GM19452 (cell line): ENCODE data around the gene CCNG2.

Experiments used
- ATAC-seq: cut with Tn5 transposase; IDR thresholded peaks from one replicate; pipeline ENCODE4 v1.9.1; 2021; ENCODE audit not compliant: unreplicated experiment

Gene CCNG2

GRCh38 chr4:77199701-77200100 lies 42.7 kb downstream of the CCNG2 start:
- no peak for ATAC-seq

GRCh38 chr4:77201343-77201742 lies 44.3 kb downstream of the CCNG2 start:
- no peak for ATAC-seq

DNA sequence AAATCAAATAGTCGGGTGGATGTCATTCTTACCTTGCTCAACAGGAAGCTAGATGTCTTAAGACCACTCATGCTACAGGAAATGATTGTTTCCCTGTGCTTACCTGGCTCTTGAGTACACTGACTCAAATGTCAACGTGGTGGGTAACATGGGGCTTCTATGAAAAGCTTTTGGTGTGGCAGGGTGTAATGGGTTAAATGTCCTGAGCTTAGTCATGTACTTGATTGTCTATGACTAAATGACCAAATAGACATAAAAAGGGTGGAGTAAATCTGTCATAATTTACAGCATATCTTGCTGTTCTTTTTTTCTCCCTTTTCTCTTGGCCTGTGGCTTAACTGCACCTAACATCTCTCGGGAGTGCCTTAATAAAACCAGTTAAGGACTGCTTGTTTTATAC lies 44.9 kb downstream of the CCNG2 start:
- ATAC-seq, result no peak

GRCh38 chr4:77202491-77202890 lies 45.5 kb downstream of the CCNG2 start:
- ATAC-seq, result no peak

DNA sequence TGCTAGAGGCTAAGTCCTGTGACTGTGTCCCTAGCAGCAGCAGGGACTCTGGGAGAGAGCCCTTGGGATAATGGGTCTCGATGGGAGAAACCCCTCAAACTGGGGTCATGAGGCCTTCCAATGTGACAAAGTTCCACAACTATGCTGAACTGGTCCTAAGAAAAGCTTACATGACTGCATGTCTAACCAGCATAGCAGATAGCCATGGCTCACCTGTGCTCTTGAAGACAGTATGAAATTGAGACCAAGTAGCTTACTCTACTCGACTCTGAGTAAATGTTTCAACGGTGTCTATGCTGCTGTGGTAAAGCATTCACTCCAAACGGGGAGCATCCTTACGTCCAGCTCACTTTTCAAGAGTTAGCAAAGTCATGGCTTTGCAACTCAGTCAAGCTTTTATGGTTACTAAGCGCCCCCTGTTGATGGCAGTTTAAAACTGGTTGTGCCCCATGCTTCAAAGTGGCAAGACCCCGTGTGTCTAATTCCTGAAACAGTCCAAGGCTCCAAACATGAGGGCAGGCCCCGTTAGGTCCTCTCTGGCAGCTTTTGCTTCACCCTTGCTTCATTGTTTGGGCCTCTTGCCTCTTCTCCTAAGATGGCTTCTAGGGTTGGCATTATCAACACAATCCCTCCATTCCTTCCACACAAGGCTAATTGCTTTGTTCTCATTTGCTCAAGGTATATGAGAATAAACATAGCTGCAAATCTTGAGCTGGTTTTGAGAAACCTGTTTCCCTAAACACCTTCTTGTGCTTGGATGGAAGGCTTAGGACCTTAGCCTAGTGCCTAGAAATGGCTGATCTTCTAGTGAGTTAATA lies 46.6 kb downstream of the CCNG2 start:
- ATAC-seq, result peak; percentile 74

- no peak for ATAC-seq
Observed at GRCh38 chr4:77204621-77205020, 47.6 kb downstream of the CCNG2 start.

DNA sequence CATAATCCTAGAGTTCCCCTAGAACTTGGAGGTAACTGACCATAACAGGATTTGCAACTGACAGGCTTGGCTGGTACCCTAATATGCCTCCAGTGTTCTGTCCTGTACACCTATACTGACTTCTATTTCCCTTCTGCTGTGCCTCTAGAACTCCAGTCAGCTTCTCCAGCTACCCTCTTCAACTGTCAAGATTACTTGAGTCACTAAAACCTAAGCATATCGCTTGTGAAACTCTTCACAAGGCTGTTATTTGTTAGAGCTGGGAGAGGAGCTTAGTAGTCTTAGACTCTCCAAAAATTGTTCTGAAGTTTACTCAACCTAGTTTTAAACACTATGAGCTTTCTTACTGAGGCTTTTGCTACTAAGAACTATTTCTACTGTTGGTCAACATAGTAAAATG lies 52.0 kb downstream of the CCNG2 start:
- no peak for ATAC-seq

DNA sequence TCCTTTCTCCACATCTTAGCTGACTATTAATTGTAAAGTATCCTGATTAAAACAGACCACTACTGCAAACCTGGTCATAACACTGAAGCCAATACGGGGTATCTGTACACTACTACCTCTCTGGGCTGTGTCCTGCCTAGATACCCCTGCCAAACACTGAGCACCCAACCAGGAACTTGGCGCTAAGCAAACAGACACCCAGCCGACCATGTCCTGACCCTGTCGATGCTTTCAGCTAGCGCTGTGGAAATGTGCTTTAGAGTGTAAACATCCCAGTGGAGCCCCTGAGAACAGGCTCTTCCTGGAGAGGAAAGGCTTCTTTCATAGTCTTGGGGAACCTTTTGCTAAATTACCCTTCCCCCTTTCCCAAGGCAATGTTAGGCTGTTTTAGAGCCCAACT lies 52.9 kb downstream of the CCNG2 start:
- ATAC-seq, result no peak

- ATAC-seq, result no peak
Observed at GRCh38 chr4:77215107-77215506, 58.1 kb downstream of the CCNG2 start.

DNA sequence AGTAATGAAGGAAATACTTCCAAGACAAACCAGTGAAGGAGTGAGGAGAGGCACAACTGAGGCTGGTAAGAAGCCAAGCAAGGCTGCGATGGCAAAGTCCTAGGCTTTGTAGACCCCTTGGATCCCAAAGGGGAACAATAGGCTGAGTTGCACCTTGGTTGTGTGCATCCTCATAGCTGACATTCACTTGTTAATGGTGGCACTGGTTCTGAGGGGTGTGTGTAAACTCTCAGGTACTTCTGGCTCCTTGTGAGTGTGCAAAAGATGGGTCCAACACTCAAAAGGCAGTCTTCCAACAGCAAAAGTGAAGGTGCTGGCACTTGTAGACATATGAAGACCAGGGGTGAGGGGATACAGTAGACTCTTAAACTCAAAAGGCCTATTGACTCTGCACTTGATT lies 60.5 kb downstream of the CCNG2 start:
- ATAC-seq, result no peak

- no peak for ATAC-seq
Observed at GRCh38 chr4:77219266-77219665, 62.3 kb downstream of the CCNG2 start.
